GM23338 (cell line): ENCODE results near the gene LRP1B. TPM values are rescaled to one million over a fixed set of nuclear protein-coding genes. Genes with fewer than 3 reads are reported as not detected.

Experiments used
- ATAC-seq: fragments of 200-7000 bp; cut with Tn5 transposase; 3 replicates; pipeline ENCODE4 v1.9.1; 2020
- DNase-seq: peaks from one replicate; pipeline ENCODE4 v3.0.0-alpha.2; 2015; ENCODE audit warnings: low spot score
- H2AFZ ChIP-seq: fragments of 200-600 bp; sonication (generic); 2 replicates; pipeline ENCODE4 v1.8.0; 2016; ENCODE audit warnings: antibody characterized with exemption, mild to moderate bottlenecking, moderate library complexity
- H3F3A ChIP-seq: fragments of 200-600 bp; sonication (generic); replicated peaks from 2 replicates; pipeline ENCODE4 v1.8.0; 2017; ENCODE audit warnings: antibody characterized with exemption, mixed run types, low read depth
- H3K27ac ChIP-seq: fragments of 200-600 bp; sonication (generic); 2 replicates; pipeline ENCODE4 v1.6.1; 2016; ENCODE audit warnings: low read depth
- H3K27me3 ChIP-seq: fragments of 200-600 bp; sonication (generic); 2 replicates; pipeline ENCODE4 v1.8.0; 2016; ENCODE audit warnings: mild to moderate bottlenecking, mixed run types, moderate library complexity; ENCODE audit not compliant: insufficient read depth
- H3K36me3 ChIP-seq: fragments of 200-600 bp; sonication (generic); 2 replicates; pipeline ENCODE4 v1.8.0; 2016; ENCODE audit warnings: mild to moderate bottlenecking; ENCODE audit not compliant: insufficient read depth
- H3K4me1 ChIP-seq: fragments of 200-600 bp; sonication (generic); 2 replicates; pipeline ENCODE4 v1.8.0; 2016; ENCODE audit warnings: mild to moderate bottlenecking, moderate library complexity; ENCODE audit not compliant: insufficient read depth
- H3K4me2 ChIP-seq: fragments of 200-600 bp; sonication (generic); 2 replicates; pipeline ENCODE4 v1.7.1; 2017; ENCODE audit warnings: mixed run types
- H3K4me3 ChIP-seq: fragments of 200-600 bp; sonication (generic); 2 replicates; pipeline ENCODE4 v1.6.1; 2016; ENCODE audit warnings: mixed run types
- H3K79me2 ChIP-seq: fragments of 200-600 bp; sonication (generic); replicated peaks from 2 replicates; pipeline ENCODE4 v1.8.0; 2017; ENCODE audit warnings: mild to moderate bottlenecking; ENCODE audit not compliant: insufficient read depth
- H3K9me2 ChIP-seq: fragments of 200-600 bp; sonication (generic); 2 replicates; pipeline ENCODE4 v1.8.0; 2017; ENCODE audit not compliant: insufficient read depth
- H4K20me1 ChIP-seq: fragments of 200-600 bp; sonication (generic); replicated peaks from 2 replicates; pipeline ENCODE4 v1.8.0; 2017; ENCODE audit warnings: mild to moderate bottlenecking; ENCODE audit not compliant: insufficient read depth
- H3K27ac Mint-ChIP-seq: 2 replicates; pipeline ENCODE4 v1.8.0; 2020; ENCODE audit warnings: inconsistent platforms, mild to moderate bottlenecking, moderate library complexity, mixed read lengths
- H3K27me3 Mint-ChIP-seq: 3 replicates; pipeline ENCODE4 v1.8.0; 2022; ENCODE audit warnings: low read depth, mild to moderate bottlenecking, moderate library complexity, mixed read lengths, inconsistent platforms; ENCODE audit not compliant: insufficient read depth, poor library complexity
- H3K36me3 Mint-ChIP-seq: 3 replicates; pipeline ENCODE4 v1.8.0; 2021; ENCODE audit warnings: low read depth, mild to moderate bottlenecking, inconsistent platforms, moderate library complexity, mixed read lengths
- H3K4me1 Mint-ChIP-seq: 3 replicates; pipeline ENCODE4 v1.8.0; 2020; ENCODE audit warnings: mild to moderate bottlenecking, inconsistent platforms, mixed read lengths
- H3K4me3 Mint-ChIP-seq: 3 replicates; pipeline ENCODE4 v1.8.0; 2021; ENCODE audit warnings: moderate library complexity, mild to moderate bottlenecking, inconsistent platforms, mixed read lengths
- H3K9me3 Mint-ChIP-seq: 3 replicates; pipeline ENCODE4 v1.8.0; 2020; ENCODE audit warnings: moderate library complexity, mild to moderate bottlenecking, inconsistent platforms, mixed read lengths
- CREB1 ChIP-seq: fragments of 250-450 bp; sonication (Bioruptor Pico); IDR thresholded peaks from 2 replicates; pipeline ENCODE4 v1.5.0; 2020; ENCODE audit warnings: low read depth, mild to moderate bottlenecking, moderate library complexity
- JUNB ChIP-seq: IDR thresholded peaks from one replicate; pipeline ENCODE4 v1.6.1; 2016; ENCODE audit warnings: antibody characterized with exemption; ENCODE audit not compliant: unreplicated experiment
- STAT1 ChIP-seq: IDR thresholded peaks from one replicate; pipeline ENCODE4 v1.6.1; 2016; ENCODE audit warnings: antibody characterized with exemption; ENCODE audit not compliant: unreplicated experiment
- ZNF331 ChIP-seq: fragments of 250-450 bp; sonication (Bioruptor Pico); IDR thresholded peaks from 2 replicates; pipeline ENCODE4 v1.5.0; 2020; ENCODE audit warnings: low read depth, mild to moderate bottlenecking, moderate library complexity
- polyA plus RNA-seq: library from polyadenylated mRNA; unstranded; fragments of >200 nt; fragmentation: Nextera tagmentation; extraction: Ambion mirVana; gene quantifications from 2 replicates; pipeline ENCODE4 v1.2.1, GENCODE V29; 2016
- total RNA-seq: library from RNA; depleted of rRNA; stranded (reverse); fragments of >200 nt; shearing (Covaris generic); gene quantifications from 2 replicates; pipeline ENCODE4 v1.2.3, GENCODE V29; 2014
- TF ChIP-seq, protein P1 (sequence below): IDR thresholded peaks from one replicate; pipeline ENCODE4 v1.6.1; 2018; ENCODE audit warnings: antibody characterized with exemption; ENCODE audit not compliant: unreplicated experiment

Gene LRP1B
- total and polyA plus RNA-seq, 2 experiments from 2014 or later = 0.15 to 0.97 TPM

DNA sequence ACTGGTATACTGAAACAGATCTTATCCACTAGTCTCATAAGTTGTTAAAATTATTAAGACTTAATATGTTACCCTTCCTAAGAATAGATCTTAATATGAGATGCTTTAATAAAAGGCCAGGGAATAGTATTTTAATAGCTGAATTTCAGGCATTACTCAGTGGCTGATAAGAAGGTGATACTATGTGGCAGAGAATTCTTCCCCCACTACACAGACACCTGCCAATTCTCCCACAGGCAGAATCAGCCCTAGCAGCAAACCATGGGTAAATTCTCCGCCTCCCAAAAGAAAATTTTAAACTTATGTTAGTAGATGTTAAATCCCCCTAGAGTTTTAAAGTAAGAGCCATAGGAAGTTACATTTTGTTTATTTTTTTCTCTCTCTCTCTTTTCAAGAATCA is 888.8 kb downstream of the LRP1B start:
- no peaks in the 10 kb centered on the region for H3K27me3 ChIP-seq
- no peaks in the 10 kb centered on the region for H3K9me2 ChIP-seq
- H2AFZ ChIP-seq = no peak overlapping the region
- H3K4me1 ChIP-seq = no peaks in the 10 kb centered on the region
- DNase-seq = no peak
- peaks cover 6% of the 10 kb centered on the region for H3K4me1 Mint-ChIP-seq
- H3K27me3 Mint-ChIP-seq = peaks cover under 1% of the 10 kb centered on the region
- H3K4me3 ChIP-seq = no peak overlapping the region
- H3K79me2 ChIP-seq = no peaks in the 10 kb centered on the region
- no peaks in the 10 kb centered on the region for H3K36me3 ChIP-seq
- H3K9me3 Mint-ChIP-seq = no peaks in the 10 kb centered on the region
- H3F3A ChIP-seq = no peaks in the 10 kb centered on the region
- no peaks in the 10 kb centered on the region for H4K20me1 ChIP-seq
- H3K4me3 Mint-ChIP-seq = no peak overlapping the region
- no peak for ATAC-seq
- H3K27ac ChIP-seq = no peak overlapping the region
- H3K36me3 Mint-ChIP-seq = no peaks in the 10 kb centered on the region
- no peak overlapping the region for H3K27ac Mint-ChIP-seq
- H3K4me2 ChIP-seq = no peak overlapping the region
- TF ChIP-seq JUNB (no peak), CREB1 (no peak)
- TF ChIP-seq, protein P1, sequence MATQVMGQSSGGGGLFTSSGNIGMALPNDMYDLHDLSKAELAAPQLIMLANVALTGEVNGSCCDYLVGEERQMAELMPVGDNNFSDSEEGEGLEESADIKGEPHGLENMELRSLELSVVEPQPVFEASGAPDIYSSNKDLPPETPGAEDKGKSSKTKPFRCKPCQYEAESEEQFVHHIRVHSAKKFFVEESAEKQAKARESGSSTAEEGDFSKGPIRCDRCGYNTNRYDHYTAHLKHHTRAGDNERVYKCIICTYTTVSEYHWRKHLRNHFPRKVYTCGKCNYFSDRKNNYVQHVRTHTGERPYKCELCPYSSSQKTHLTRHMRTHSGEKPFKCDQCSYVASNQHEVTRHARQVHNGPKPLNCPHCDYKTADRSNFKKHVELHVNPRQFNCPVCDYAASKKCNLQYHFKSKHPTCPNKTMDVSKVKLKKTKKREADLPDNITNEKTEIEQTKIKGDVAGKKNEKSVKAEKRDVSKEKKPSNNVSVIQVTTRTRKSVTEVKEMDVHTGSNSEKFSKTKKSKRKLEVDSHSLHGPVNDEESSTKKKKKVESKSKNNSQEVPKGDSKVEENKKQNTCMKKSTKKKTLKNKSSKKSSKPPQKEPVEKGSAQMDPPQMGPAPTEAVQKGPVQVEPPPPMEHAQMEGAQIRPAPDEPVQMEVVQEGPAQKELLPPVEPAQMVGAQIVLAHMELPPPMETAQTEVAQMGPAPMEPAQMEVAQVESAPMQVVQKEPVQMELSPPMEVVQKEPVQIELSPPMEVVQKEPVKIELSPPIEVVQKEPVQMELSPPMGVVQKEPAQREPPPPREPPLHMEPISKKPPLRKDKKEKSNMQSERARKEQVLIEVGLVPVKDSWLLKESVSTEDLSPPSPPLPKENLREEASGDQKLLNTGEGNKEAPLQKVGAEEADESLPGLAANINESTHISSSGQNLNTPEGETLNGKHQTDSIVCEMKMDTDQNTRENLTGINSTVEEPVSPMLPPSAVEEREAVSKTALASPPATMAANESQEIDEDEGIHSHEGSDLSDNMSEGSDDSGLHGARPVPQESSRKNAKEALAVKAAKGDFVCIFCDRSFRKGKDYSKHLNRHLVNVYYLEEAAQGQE = no peak

DNA sequence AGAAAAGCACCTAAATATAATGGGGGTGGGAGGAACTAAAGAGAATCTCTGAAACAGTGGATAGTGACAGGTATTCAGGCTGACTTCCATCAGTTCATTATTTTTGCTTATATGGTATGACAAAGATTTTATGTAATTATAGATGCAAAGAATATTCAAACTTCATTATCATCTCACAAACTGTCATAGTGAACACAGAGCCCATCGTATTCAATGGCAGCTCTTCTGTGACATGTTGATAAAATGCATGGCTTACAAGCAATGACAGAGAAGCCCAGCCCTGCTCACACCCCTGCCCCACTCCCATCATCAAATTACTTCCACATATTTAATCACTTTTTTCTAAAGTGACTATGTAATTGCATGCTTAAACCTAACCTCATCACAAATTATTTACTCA is 904.3 kb downstream of the LRP1B start:
- H3K36me3 ChIP-seq = no peaks in the 10 kb centered on the region
- H3K4me2 ChIP-seq = no peak overlapping the region
- no peaks in the 10 kb centered on the region for H3K9me2 ChIP-seq
- Mint-ChIP-seq H3K4me1 (no peaks in the 10 kb centered on the region), H3K27me3 (peaks cover 1% of the 10 kb centered on the region), H3K9me3 (peaks cover 6% of the 10 kb centered on the region; the same call in 1 of the 3 replicates), H3K27ac (no peak overlapping the region), H3K36me3 (peaks cover 3% of the 10 kb centered on the region; the same call in 2 of the 3 replicates), H3K4me3 (no peak overlapping the region)
- H3K4me3 ChIP-seq = no peak overlapping the region
- H4K20me1 ChIP-seq = no peaks in the 10 kb centered on the region
- H3F3A ChIP-seq = no peaks in the 10 kb centered on the region
- H3K27me3 ChIP-seq = no peaks in the 10 kb centered on the region
- no peak overlapping the region for H2AFZ ChIP-seq
- no peaks in the 10 kb centered on the region for H3K4me1 ChIP-seq
- DNase-seq = no peak
- no peaks in the 10 kb centered on the region for H3K79me2 ChIP-seq
- no peak for ATAC-seq
- no peak overlapping the region for H3K27ac ChIP-seq
- TF ChIP-seq STAT1 (no peak), ZNF331 (CRISPR knock-in tag) (no peak)
- TF ChIP-seq, protein P1 = no peak
